ENCODE data around the gene RANBP1.

Gene RANBP1

DNA sequence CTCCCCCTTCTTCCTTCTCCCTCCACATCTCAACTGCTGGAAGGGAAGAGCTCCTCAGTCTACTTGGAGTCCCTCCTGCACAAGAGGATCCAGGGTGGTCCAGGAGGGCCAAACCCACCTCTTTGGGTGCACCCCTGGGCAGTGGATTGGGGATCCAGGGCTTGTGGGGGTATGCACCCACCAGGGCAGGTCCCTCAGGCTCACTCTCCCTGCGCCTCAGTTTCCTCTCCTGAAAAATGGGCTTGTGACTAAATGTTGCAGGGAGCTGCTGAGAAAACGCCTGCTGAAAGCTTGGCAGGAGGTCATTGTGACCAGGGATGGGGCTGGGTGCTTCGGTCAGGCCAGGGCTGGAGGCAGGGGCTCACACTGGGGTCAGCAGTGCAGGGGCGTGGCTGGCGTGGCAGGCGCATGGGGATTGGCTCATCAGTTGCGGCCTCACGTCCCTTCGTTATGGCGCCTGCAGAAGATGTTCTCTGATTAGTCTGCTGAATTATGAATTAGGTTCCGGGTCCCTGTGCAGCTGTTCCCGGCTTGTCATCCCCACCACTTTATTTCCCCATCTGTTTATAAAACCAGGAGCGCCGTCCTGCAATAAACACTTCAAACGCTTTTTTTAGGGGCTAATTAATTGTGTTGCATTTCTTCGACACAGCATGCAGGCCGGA, 60.6 kb downstream of the RANBP1 start:
- DNase-seq = no peak
